ENCODE measurements around the gene ZNF296. TPM values are rescaled to one million over a fixed set of nuclear protein-coding genes. Genes with fewer than 3 reads are reported as not detected.

Gene ZNF296
- total RNA-seq, 1 experiment from 2014 or later: 9.2 TPM

- Histone ChIP-seq H4K20me1 (ENCODE audit: insufficient read depth) (no peaks in the 10 kb centered on the region), H3K36me3 (ENCODE audit: control insufficient read depth in 1 of 2, insufficient read depth in 2 of 2, low read length in 2 of 2) (peaks cover 0 to 14% of the 10 kb centered on the region in 2 experiments; a peak in 2 of 4 replicates), H3K9me3 (ENCODE audit: control insufficient read depth in 1 of 2, insufficient read depth in 1 of 2, low read depth in 1 of 2, low read length in 2 of 2) (no peaks in the 10 kb centered on the region), H3K79me2 (ENCODE audit: insufficient read depth, low read length) (peaks cover 64% of the 10 kb centered on the region), H2AFZ (ENCODE audit: low read depth, low read length, poor library complexity, severe bottlenecking) (no peak overlapping the region), H3K27me3 (ENCODE audit: insufficient read depth, low read length) (no peaks in the 10 kb centered on the region), H3K9ac (ENCODE audit: low read length) (peak overlapping the region; percentile 29; the same call in 1 of the 2 replicates), H3K4me1 (ENCODE audit: control insufficient read depth in 1 of 2, insufficient read depth in 2 of 2, low read length in 2 of 2) (peaks cover 13 to 39% of the 10 kb centered on the region in 2 experiments; a peak in 3 of 4 replicates), H3K4me2 (ENCODE audit: low read length) (peak overlapping the region; percentile 96), H3K9me2 (ENCODE audit: insufficient read depth) (no peaks in the 10 kb centered on the region), H3K4me3 (replicated peaks in 1 of 2; ENCODE audit: low read depth in 1 of 2, low read length in 2 of 2) (no peak overlapping the region), H3K27ac (ENCODE audit: low read depth, low read length) (peak overlapping the region; percentile 84)
- intact Hi-C loops (cut with micrococcal nuclease): loop anchor here (10.0 kb wide), 2 partner anchors 84 to 684 kb away; partner anchors contain the start of genes BLOC1S3 and TRAPPC6A
- no peak for ATAC-seq
- CTCF ChIA-PET: interaction anchor here (1.4 to 1.7 kb wide), 2 partner anchors 11 to 88 kb away, joined by 4 read pairs; partner anchors contain the start of genes BLOC1S3 and TRAPPC6A
- no peak for TF ChIP-seq FOSL1 (IDR thresholded peaks at IDR 0.05; ENCODE audit: low read depth)
- no peak for TF ChIP-seq EZH2 (IDR thresholded peaks at IDR 0.05)
- no peak for TF ChIP-seq CBX3 (IDR thresholded peaks at IDR 0.05; ENCODE audit: low read depth)
- TF ChIP-seq CTCF (IDR thresholded peaks at IDR 0.05 in 2 of 3, conservative IDR thresholded peaks at IDR 0.05 in 1 of 3; ENCODE audit: borderline replicate concordance in 1 of 3, insufficient read depth in 1 of 3, low read depth in 2 of 3, low read length in 2 of 3): no peak
- POLR2A ChIA-PET: no interaction called here
- DNase-seq (ENCODE audit: low read depth, low spot score): no peak
- RAD21 ChIA-PET (ENCODE audit: low non-redundant PET in 1 of 2, low total read pairs in 2 of 2, uncharacterized antibody in 2 of 2, unreplicated experiment in 2 of 2): no interaction called here
- BruUV-seq (replicated peaks): no TSS peak
Measured at GRCh38 chr19:45090606-45091005, 14.3 kb upstream of the ZNF296 start.

GRCh38 chr19:45090034-45090433 lies 13.8 kb upstream of the ZNF296 start:
- no peak overlapping the region; the same call in 1 of the 2 replicates for H3K27ac ChIP-seq (ENCODE audit: low read depth, low read length)
- H3K36me3 ChIP-seq (ENCODE audit: control insufficient read depth in 1 of 2, insufficient read depth in 2 of 2, low read length in 2 of 2): peaks cover 0 to 18% of the 10 kb centered on the region in 2 experiments; a peak in 2 of 4 replicates
- no peak overlapping the region for H3K4me3 ChIP-seq (replicated peaks in 1 of 2; ENCODE audit: low read depth in 1 of 2, low read length in 2 of 2)
- peaks cover 13 to 39% of the 10 kb centered on the region in 2 experiments; a peak in 3 of 4 replicates for H3K4me1 ChIP-seq (ENCODE audit: control insufficient read depth in 1 of 2, insufficient read depth in 2 of 2, low read length in 2 of 2)
- H3K9me2 ChIP-seq (ENCODE audit: insufficient read depth): no peaks in the 10 kb centered on the region
- no peak overlapping the region for H2AFZ ChIP-seq (ENCODE audit: low read depth, low read length, poor library complexity, severe bottlenecking)
- ChIA-PET POLR2A (no interaction called here), CTCF (no interaction called here), RAD21 (ENCODE audit: low non-redundant PET in 1 of 2, low total read pairs in 2 of 2, uncharacterized antibody in 2 of 2, unreplicated experiment in 2 of 2) (no interaction called here)
- no peak for TF ChIP-seq SP1 (IDR thresholded peaks at IDR 0.05; ENCODE audit: low read depth)
- no peak for TF ChIP-seq FOSL1 (IDR thresholded peaks at IDR 0.05; ENCODE audit: low read depth)
- TF ChIP-seq SRF (IDR thresholded peaks at IDR 0.05; ENCODE audit: low read depth): no peak
- no peak for TF ChIP-seq ZNF274 (IDR thresholded peaks at IDR 0.05; ENCODE audit: low read depth, low read length)
- no peak for TF ChIP-seq REST (IDR thresholded peaks at IDR 0.05; ENCODE audit: low read depth)
- intact Hi-C loops (cut with micrococcal nuclease): loop anchor here (10.0 kb wide), 2 partner anchors 85 to 685 kb away; partner anchors contain the start of genes BLOC1S3 and TRAPPC6A
- ATAC-seq: no peak
- peaks cover 63% of the 10 kb centered on the region for H3K79me2 ChIP-seq (ENCODE audit: insufficient read depth, low read length)
- no TSS peak for BruUV-seq (replicated peaks)
- H4K20me1 ChIP-seq (ENCODE audit: insufficient read depth): no peaks in the 10 kb centered on the region
- 0 out of 2 replicates have a peak overlapping the region, but pooled peaks have one; percentile 96 for H3K4me2 ChIP-seq (ENCODE audit: low read length)
- no peak overlapping the region for H3K9ac ChIP-seq (ENCODE audit: low read length)
- DNase-seq (ENCODE audit: low read depth, low spot score): no peak
- H3K27me3 ChIP-seq (ENCODE audit: insufficient read depth, low read length): no peaks in the 10 kb centered on the region
- no peaks in the 10 kb centered on the region for H3K9me3 ChIP-seq (ENCODE audit: control insufficient read depth in 1 of 2, insufficient read depth in 1 of 2, low read depth in 1 of 2, low read length in 2 of 2)

All from HCT116 (cell line).